ENCODE results near the gene PDE9A.
A peak's percentile ranks its signal among the peaks of the same experiment; 100 is the strongest.

Gene PDE9A

DNA sequence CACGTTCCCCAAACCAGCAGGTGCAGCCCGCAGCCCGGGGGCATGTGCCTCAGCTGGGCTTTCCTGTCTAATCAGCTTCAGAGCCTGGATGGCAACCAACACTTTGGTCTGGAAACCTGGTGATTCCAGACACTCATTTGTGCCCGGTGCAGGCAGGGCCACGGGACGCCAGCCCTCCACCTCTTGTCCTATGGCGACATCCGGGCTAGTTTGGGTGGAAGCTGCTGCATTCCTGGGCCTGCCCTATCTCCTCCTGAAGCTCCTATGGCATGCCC, 114.1 kb downstream of the PDE9A start:
- peaks cover 92% of the 10 kb centered on the region for H3K36me3 ChIP-seq (ENCODE audit: insufficient read depth, low read length)
- H3K4me3 ChIP-seq (ENCODE audit: low read length): no peak overlapping the region
- no peaks in the 10 kb centered on the region for H3K9me3 ChIP-seq (ENCODE audit: insufficient read depth, low read depth, low read length)
- 97% methylated on average over 8 of the region's 8 CpGs for WGBS
- H3K27me3 ChIP-seq (ENCODE audit: insufficient read depth, low read length): no peaks in the 10 kb centered on the region
- no peak overlapping the region for H3K27ac ChIP-seq (ENCODE audit: low read depth, low read length)
- H3K9ac ChIP-seq (ENCODE audit: low read depth, low read length): no peak overlapping the region
- H3K4me1 ChIP-seq (ENCODE audit: insufficient read depth, low read length): no peaks in the 10 kb centered on the region

DNA sequence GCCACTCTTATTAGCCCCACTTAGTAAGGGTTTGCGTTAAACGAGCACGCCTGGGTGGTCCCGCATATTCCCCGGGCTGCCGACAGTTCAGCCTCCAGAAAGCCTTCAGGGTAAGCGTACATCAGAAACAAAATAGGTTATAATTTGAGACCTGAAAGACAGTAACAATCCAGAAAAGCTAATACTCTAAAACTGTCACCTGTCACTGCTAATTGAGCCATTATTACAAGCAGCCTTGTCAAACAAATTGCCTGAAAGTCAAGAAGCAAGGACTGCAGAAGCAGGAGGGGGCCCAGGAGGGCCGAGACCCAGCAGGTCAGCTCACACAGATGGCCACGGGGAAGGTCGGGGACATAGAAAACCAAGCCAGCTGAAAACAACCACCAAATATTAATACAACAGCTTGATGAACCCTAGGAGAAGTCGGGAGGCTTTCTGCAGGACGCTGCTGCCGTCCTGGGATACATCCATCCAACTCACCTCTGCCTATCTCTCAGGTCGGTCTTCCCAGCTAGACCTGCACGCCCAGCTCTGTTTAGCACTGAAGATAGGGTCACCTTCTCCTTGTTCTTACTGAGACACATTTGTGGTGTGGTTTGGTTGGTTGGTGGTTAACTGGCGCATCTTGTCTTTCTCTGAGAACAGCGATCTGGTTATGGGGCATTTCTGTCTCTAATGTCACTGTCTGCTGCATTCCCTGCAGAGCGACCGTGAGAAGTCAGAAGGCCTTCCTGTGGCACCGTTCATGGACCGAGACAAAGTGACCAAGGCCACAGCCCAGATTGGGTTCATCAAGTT, 115.1 kb downstream of the PDE9A start:
- no peaks in the 10 kb centered on the region for H3K9me3 ChIP-seq (ENCODE audit: insufficient read depth, low read depth, low read length)
- H3K27ac ChIP-seq (ENCODE audit: low read depth, low read length): no peak overlapping the region
- no peak overlapping the region for H3K4me3 ChIP-seq (ENCODE audit: low read length)
- peaks cover 95% of the 10 kb centered on the region for H3K36me3 ChIP-seq (ENCODE audit: insufficient read depth, low read length)
- H3K27me3 ChIP-seq (ENCODE audit: insufficient read depth, low read length): no peaks in the 10 kb centered on the region
- H3K9ac ChIP-seq (ENCODE audit: low read depth, low read length): no peak overlapping the region
- 91% methylated on average over 21 of the region's 21 CpGs for WGBS
- no peaks in the 10 kb centered on the region for H3K4me1 ChIP-seq (ENCODE audit: insufficient read depth, low read length)

DNA sequence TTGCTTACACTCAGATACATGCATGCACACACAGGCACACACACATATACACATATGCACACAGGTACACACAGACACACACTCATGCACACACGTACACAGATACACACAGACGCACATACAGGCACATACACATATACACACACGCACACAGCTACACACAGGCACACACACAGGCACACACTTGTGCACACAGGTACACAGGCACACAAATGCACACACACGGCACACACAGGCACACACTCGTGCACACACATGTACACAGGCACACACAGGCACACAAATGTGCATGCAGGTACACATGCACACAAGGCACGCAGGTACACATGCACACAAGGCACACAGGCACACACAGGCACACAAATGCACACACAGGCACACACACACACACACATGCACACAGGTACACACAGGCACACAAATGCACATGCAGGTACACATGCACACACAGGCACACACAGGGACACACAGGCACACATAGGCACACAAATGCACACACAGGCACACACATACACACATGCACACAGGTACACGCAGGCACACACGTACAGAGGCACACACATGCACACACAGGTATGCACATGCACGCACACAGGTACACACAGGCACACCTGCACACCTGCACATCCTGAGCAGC, 115.9 kb downstream of the PDE9A start:
- peaks cover 90% of the 10 kb centered on the region for H3K36me3 ChIP-seq (ENCODE audit: insufficient read depth, low read length)
- H3K4me3 ChIP-seq (ENCODE audit: low read length): no peak overlapping the region
- no peak overlapping the region for H3K27ac ChIP-seq (ENCODE audit: low read depth, low read length)

GRCh38 chr21:42769820-42770716, 116.6 kb downstream of the PDE9A start:
- Histone ChIP-seq H3K4me1 (ENCODE audit: insufficient read depth, low read length) (no peaks in the 10 kb centered on the region), H3K9me3 (ENCODE audit: insufficient read depth, low read depth, low read length) (no peaks in the 10 kb centered on the region), H3K36me3 (ENCODE audit: insufficient read depth, low read length) (peaks cover 85% of the 10 kb centered on the region), H3K27ac (ENCODE audit: low read depth, low read length) (no peak overlapping the region), H3K4me3 (ENCODE audit: low read length) (no peak overlapping the region), H3K9ac (ENCODE audit: low read depth, low read length) (no peak overlapping the region), H3K27me3 (ENCODE audit: insufficient read depth, low read length) (no peaks in the 10 kb centered on the region)
- 96% methylated on average over 28 of the region's 28 CpGs for WGBS

More for the DNA sequence above, 115.9 kb downstream of the PDE9A start:
- 62% methylated on average over 9 of the region's 9 CpGs for WGBS
- H3K27me3 ChIP-seq (ENCODE audit: insufficient read depth, low read length): no peaks in the 10 kb centered on the region
- H3K4me1 ChIP-seq (ENCODE audit: insufficient read depth, low read length): no peaks in the 10 kb centered on the region
- H3K9ac ChIP-seq (ENCODE audit: low read depth, low read length): no peak overlapping the region
- no peaks in the 10 kb centered on the region for H3K9me3 ChIP-seq (ENCODE audit: insufficient read depth, low read depth, low read length)

DNA sequence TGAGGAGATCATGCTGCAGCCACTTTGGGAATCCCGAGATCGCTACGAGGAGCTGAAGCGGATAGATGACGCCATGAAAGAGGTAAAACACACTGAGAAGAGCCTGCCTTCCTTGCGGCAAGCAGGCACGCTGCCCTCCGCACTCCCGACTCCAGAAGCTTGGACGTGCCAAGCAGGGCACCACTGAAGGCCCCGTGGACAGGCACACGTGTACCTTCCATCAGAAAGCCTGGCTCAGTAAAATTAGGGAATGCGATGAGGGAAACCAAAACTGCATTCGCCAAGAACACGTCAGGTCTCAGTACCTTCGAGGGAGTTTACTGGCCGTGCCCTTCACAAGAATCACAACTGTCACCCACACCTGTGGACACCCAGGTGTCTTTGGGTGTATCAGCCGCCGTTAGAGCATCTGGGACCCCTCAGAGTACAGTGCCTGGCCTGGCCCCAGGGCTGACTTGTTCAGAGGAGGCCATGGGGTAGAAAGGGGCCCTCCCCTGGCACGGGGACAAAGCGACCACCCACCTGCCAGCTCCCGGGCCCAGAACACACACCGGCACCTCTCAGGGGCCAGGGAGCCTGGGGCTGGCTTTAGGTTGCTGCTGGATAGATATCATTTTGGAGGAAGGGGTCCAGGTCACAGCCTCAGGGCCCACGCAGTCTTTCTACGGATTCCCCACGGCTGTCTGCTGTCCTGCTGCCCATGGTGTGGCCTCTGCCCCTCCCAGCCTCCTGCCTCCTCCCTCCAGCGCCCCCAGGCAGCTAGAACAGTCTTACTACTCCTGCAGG, 117.5 kb downstream of the PDE9A start:
- WGBS: 95% methylated on average over 27 of the region's 27 CpGs
- H3K4me1 ChIP-seq (ENCODE audit: insufficient read depth, low read length): no peaks in the 10 kb centered on the region

GRCh38 chr21:42771503-42771805, 118.0 kb downstream of the PDE9A start:
- no peak overlapping the region for H3K9ac ChIP-seq (ENCODE audit: low read depth, low read length)
- peaks cover 83% of the 10 kb centered on the region for H3K36me3 ChIP-seq (ENCODE audit: insufficient read depth, low read length)
- H3K27ac ChIP-seq (ENCODE audit: low read depth, low read length): no peak overlapping the region
- 95% methylated on average over 12 of the region's 12 CpGs for whole genome bisulfite sequencing
- H3K9me3 ChIP-seq (ENCODE audit: insufficient read depth, low read depth, low read length): no peaks in the 10 kb centered on the region
- H3K4me3 ChIP-seq (ENCODE audit: low read length): no peak overlapping the region
- no peaks in the 10 kb centered on the region for H3K27me3 ChIP-seq (ENCODE audit: insufficient read depth, low read length)
- no peaks in the 10 kb centered on the region for H3K4me1 ChIP-seq (ENCODE audit: insufficient read depth, low read length)

More for the DNA sequence above, 117.5 kb downstream of the PDE9A start:
- no peaks in the 10 kb centered on the region for H3K27me3 ChIP-seq (ENCODE audit: insufficient read depth, low read length)
- H3K36me3 ChIP-seq (ENCODE audit: insufficient read depth, low read length): peaks cover 84% of the 10 kb centered on the region
- no peak overlapping the region for H3K4me3 ChIP-seq (ENCODE audit: low read length)
- H3K9me3 ChIP-seq (ENCODE audit: insufficient read depth, low read depth, low read length): no peaks in the 10 kb centered on the region
- H3K27ac ChIP-seq (ENCODE audit: low read depth, low read length): no peak overlapping the region
- H3K9ac ChIP-seq (ENCODE audit: low read depth, low read length): no peak overlapping the region

DNA sequence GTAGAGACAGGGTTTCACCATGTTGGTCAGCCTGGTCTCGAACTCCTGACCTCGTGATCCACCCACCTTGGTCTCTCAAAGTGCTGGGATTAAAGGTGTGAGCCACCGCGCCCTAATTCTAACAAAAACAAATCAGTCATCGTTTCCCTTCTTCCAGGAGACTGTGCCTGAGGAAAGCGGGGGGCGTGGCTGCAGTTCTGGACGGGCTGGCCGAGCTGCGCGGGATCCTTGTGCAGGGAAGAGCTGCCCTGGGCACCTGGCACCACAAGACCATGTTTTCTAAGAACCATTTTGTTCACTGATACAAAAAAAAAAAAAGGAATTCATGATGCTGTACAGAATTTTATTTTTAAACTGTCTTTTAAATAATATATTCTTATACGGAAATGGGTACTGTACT, 121.7 kb downstream of the PDE9A start:
- Histone ChIP-seq H3K4me3 (ENCODE audit: low read length) (no peak overlapping the region), H3K27me3 (ENCODE audit: insufficient read depth, low read length) (peaks cover 8% of the 10 kb centered on the region), H3K27ac (ENCODE audit: low read depth, low read length) (no peak overlapping the region), H3K9me3 (ENCODE audit: insufficient read depth, low read depth, low read length) (no peaks in the 10 kb centered on the region), H3K4me1 (ENCODE audit: insufficient read depth, low read length) (peaks cover 14% of the 10 kb centered on the region), H3K36me3 (ENCODE audit: insufficient read depth, low read length) (peaks cover 49% of the 10 kb centered on the region), H3K9ac (ENCODE audit: low read depth, low read length) (no peak overlapping the region)
- WGBS: 97% methylated on average over 12 of the region's 12 CpGs

DNA sequence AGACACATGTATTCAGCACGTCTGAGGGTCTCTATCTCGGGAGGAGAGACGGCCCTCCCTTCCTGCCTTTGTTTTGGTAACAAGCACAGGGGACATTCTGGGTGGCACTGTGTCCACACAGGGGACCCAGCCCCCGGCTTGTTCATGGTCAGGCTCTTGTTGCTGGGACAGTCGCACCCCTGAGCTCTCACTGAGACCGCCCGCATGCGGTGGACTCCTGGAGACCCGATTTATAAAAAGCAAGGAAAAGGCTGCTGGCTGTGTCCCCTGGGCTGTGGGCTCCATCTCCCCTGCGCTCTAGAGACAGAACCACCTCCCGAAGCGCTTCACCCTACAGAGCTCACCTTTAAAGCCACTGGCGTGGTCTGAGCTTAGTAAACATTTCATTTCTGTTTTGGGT, 122.5 kb downstream of the PDE9A start:
- no peaks in the 10 kb centered on the region for H3K9me3 ChIP-seq (ENCODE audit: insufficient read depth, low read depth, low read length)
- 89% methylated on average over 13 of the region's 13 CpGs for WGBS
- H3K27me3 ChIP-seq (ENCODE audit: insufficient read depth, low read length): peaks cover 16% of the 10 kb centered on the region

DNA sequence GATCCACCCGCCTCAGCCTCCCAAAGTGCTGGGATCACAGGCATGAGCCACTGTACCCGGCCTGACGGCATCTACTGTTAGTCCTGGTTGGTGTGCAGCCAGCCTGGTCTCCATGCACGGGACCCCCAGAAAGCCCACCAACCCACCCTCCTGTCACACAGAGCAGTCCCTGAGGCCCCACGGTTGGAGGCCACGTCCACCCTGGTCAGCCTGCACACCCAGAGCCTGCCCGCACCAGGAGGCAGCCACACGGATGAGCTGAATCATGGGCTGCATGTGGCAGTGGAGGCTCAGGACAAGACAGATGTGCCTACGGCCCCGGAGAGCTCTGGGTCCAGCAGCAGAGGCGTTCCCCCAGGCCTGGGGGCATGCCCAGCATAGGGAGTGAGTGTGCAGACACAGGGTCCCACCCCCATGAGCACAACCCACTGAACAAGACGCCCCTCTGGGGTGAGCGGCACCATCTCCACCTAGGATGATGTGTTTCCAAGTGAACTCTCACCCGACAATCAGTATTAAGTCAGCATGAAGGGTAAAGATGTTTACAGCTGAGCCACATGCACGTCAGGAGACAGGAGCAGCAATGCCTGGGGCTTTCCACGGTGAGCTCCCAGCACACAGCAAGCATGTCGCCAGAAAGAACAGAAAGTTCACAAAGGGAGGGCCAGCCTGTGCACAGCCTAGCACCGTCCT, 123.8 kb downstream of the PDE9A start:
- Histone ChIP-seq H3K27ac (ENCODE audit: low read depth, low read length) (no peak overlapping the region), H3K4me1 (ENCODE audit: insufficient read depth, low read length) (peaks cover 24% of the 10 kb centered on the region), H3K9me3 (ENCODE audit: insufficient read depth, low read depth, low read length) (no peaks in the 10 kb centered on the region), H3K27me3 (ENCODE audit: insufficient read depth, low read length) (peaks cover 25% of the 10 kb centered on the region), H3K36me3 (ENCODE audit: insufficient read depth, low read length) (peaks cover 29% of the 10 kb centered on the region), H3K4me3 (ENCODE audit: low read length) (no peak overlapping the region), H3K9ac (ENCODE audit: low read depth, low read length) (no peak overlapping the region)
- 86% methylated on average over 18 of the region's 18 CpGs for WGBS

More for the DNA sequence above, 122.5 kb downstream of the PDE9A start:
- Histone ChIP-seq H3K36me3 (ENCODE audit: insufficient read depth, low read length) (peaks cover 42% of the 10 kb centered on the region), H3K4me1 (ENCODE audit: insufficient read depth, low read length) (peaks cover 20% of the 10 kb centered on the region), H3K9ac (ENCODE audit: low read depth, low read length) (no peak overlapping the region), H3K27ac (ENCODE audit: low read depth, low read length) (no peak overlapping the region), H3K4me3 (ENCODE audit: low read length) (no peak overlapping the region)

GRCh38 chr21:42777757-42778344, 124.4 kb downstream of the PDE9A start:
- Histone ChIP-seq H3K9ac (ENCODE audit: low read depth, low read length) (no peak overlapping the region), H3K36me3 (ENCODE audit: insufficient read depth, low read length) (peaks cover 24% of the 10 kb centered on the region), H3K9me3 (ENCODE audit: insufficient read depth, low read depth, low read length) (no peaks in the 10 kb centered on the region), H3K27me3 (ENCODE audit: insufficient read depth, low read length) (peaks cover 31% of the 10 kb centered on the region), H3K4me1 (ENCODE audit: insufficient read depth, low read length) (peaks cover 29% of the 10 kb centered on the region), H3K27ac (ENCODE audit: low read depth, low read length) (peak overlapping the region; percentile 41; the same call in 1 of the 2 replicates), H3K4me3 (ENCODE audit: low read length) (no peak overlapping the region)
- WGBS: 65% methylated on average over 21 of the region's 21 CpGs
